Embryonic facial prominence (tissue), 1 donor: ENCODE results near the gene OXSR1.
"Not testable (repeated sequence)": the region's sequence is repeated elsewhere in the genome, so short reads cannot be mapped to it uniquely, and the experiment has no call there.

Experiments
- DNase-seq: peaks from one replicate; pipeline ENCODE4 v3.0.0-alpha.2; 2016; ENCODE audit errors: extremely low spot score

The OXSR1 gene

GRCh38 chr3:38127611-38128302, 37.6 kb upstream of the OXSR1 start:
- no peak for DNase-seq

GRCh38 chr3:38128303-38128655, 37.1 kb upstream of the OXSR1 start:
- DNase-seq: no peak

- no peak for DNase-seq
Observed at GRCh38 chr3:38129058-38129457, 36.3 kb upstream of the OXSR1 start.

GRCh38 chr3:38130631-38131065, 34.7 kb upstream of the OXSR1 start:
- no peak for DNase-seq

GRCh38 chr3:38131621-38132369, 33.5 kb upstream of the OXSR1 start:
- DNase-seq: no peak

GRCh38 chr3:38133209-38133556, 32.2 kb upstream of the OXSR1 start:
- no peak for DNase-seq

- no peak for DNase-seq
Observed at GRCh38 chr3:38133557-38134405, 31.6 kb upstream of the OXSR1 start.

- not testable (repeated sequence) for DNase-seq
Observed at GRCh38 chr3:38134517-38135143, 30.7 kb upstream of the OXSR1 start.

- not testable (repeated sequence) for DNase-seq
Observed at GRCh38 chr3:38135621-38136277, 29.6 kb upstream of the OXSR1 start.

- DNase-seq: no peak
Observed at GRCh38 chr3:38136393-38136776, 29.0 kb upstream of the OXSR1 start.

- peak; percentile 96 for DNase-seq
Observed at GRCh38 chr3:38136777-38137614, 28.3 kb upstream of the OXSR1 start, which contains the start of gene ACAA1. Gene ACAA1, minus strand, starts transcription at chr3:38137127. Its CDS starts 92 bp downstream, at chr3:38137035.

GRCh38 chr3:38137615-38138348, 27.6 kb upstream of the OXSR1 start:
- DNase-seq: peak; percentile 42

- DNase-seq: no peak
Observed at GRCh38 chr3:38138349-38139190, 26.8 kb upstream of the OXSR1 start, which contains the start of gene MYD88. Gene MYD88, plus strand, starts transcription at chr3:38138661. Its CDS starts 40 bp downstream, at chr3:38138701.

- no peak for DNase-seq
Observed at GRCh38 chr3:38139191-38139590, 26.1 kb upstream of the OXSR1 start.

- no peak for DNase-seq
Observed at GRCh38 chr3:38139652-38140051, 25.7 kb upstream of the OXSR1 start.

GRCh38 chr3:38140326-38141172, 24.8 kb upstream of the OXSR1 start:
- no peak for DNase-seq

GRCh38 chr3:38141173-38141951, 24.0 kb upstream of the OXSR1 start:
- DNase-seq: no peak
